SU-DHL-6 (cell line): ENCODE measurements around the gene RC3H2.

Source experiments
- H2AFZ ChIP-seq: fragments of 200-600 bp; sonication (generic); 2 replicates; pipeline ENCODE4 v1.6.1; 2014; ENCODE audit warnings: low read depth, mild to moderate bottlenecking, moderate library complexity, mixed read lengths, antibody characterized with exemption, low read length; ENCODE audit not compliant: severe bottlenecking
- H3F3A ChIP-seq: fragments of 200-600 bp; shearing (Covaris generic); 2 replicates; pipeline ENCODE4 v1.6.0; 2016; ENCODE audit warnings: antibody characterized with exemption, mild to moderate bottlenecking; ENCODE audit not compliant: insufficient read depth
- H3K27ac ChIP-seq: fragments of 200-600 bp; sonication (generic); 2 replicates; pipeline ENCODE4 v1.5.1; 2016; ENCODE audit warnings: low read depth, mild to moderate bottlenecking, low read length, moderate library complexity, mixed read lengths
- H3K27me3 ChIP-seq: fragments of 200-600 bp; sonication (generic), shearing (Covaris generic); 2 replicates; pipeline ENCODE4 v1.6.0; 2014; ENCODE audit warnings: mild to moderate bottlenecking, low read length
- H3K36me3 ChIP-seq: fragments of 200-600 bp; sonication (generic); 2 replicates; pipeline ENCODE4 v1.6.1; 2014; ENCODE audit warnings: mild to moderate bottlenecking, low read length, mixed read lengths
- H3K4me2 ChIP-seq: fragments of 300-600, 200-600 bp; shearing (Covaris generic), sonication (generic); 2 replicates; pipeline ENCODE4 v1.6.0; 2014; ENCODE audit warnings: low read length, low read depth, mild to moderate bottlenecking; ENCODE audit not compliant: poor library complexity, severe bottlenecking
- H3K4me3 ChIP-seq: fragments of 200-600 bp; sonication (generic); 2 replicates; pipeline ENCODE4 v1.5.1; 2014; ENCODE audit warnings: antibody characterized with exemption, low read length, mild to moderate bottlenecking, mixed read lengths; ENCODE audit not compliant: insufficient read depth, poor library complexity, severe bottlenecking
- H3K79me2 ChIP-seq: fragments of 200-600 bp; sonication (generic); 2 replicates; pipeline ENCODE4 v1.6.1; 2014; ENCODE audit warnings: mild to moderate bottlenecking, low read length, moderate library complexity; ENCODE audit not compliant: insufficient read depth
- H3K9ac ChIP-seq: fragments of 200-600 bp; sonication (generic); 2 replicates; pipeline ENCODE4 v1.7.0; 2014; ENCODE audit warnings: mild to moderate bottlenecking, low read length
- H3K9me2 ChIP-seq: fragments of 200-600 bp; sonication (generic); replicated peaks from 2 replicates; pipeline ENCODE4 v1.6.1; 2014; ENCODE audit warnings: low read length; ENCODE audit not compliant: insufficient read depth
- H3K9me3 ChIP-seq: fragments of 200-600 bp; sonication (generic); 2 replicates; pipeline ENCODE4 v1.6.1; 2014; ENCODE audit warnings: low read length, mixed read lengths; ENCODE audit not compliant: insufficient read depth
- H4K20me1 ChIP-seq: fragments of 200-600 bp; sonication (generic); 2 replicates; pipeline ENCODE4 v1.6.1; 2014; ENCODE audit warnings: low read depth, mild to moderate bottlenecking, antibody characterized with exemption, low read length, moderate library complexity, mixed read lengths
- CTCF ChIP-seq: fragments of 200-600 bp; sonication (generic); IDR thresholded peaks from one replicate; pipeline ENCODE4 v1.5.1; 2017; ENCODE audit warnings: antibody characterized with exemption, mild to moderate bottlenecking, low read length, moderate library complexity; ENCODE audit not compliant: insufficient read depth, poor library complexity, severe bottlenecking
- EZH2phosphoT487 ChIP-seq: fragments of 200-600 bp; sonication (generic), shearing (Covaris generic); conservative IDR thresholded peaks from 2 replicates; pipeline ENCODE4 v1.6.1; 2018; ENCODE audit warnings: mild to moderate bottlenecking, antibody characterized with exemption, low read length, moderate library complexity, mixed read lengths

RC3H2 gene

DNA sequence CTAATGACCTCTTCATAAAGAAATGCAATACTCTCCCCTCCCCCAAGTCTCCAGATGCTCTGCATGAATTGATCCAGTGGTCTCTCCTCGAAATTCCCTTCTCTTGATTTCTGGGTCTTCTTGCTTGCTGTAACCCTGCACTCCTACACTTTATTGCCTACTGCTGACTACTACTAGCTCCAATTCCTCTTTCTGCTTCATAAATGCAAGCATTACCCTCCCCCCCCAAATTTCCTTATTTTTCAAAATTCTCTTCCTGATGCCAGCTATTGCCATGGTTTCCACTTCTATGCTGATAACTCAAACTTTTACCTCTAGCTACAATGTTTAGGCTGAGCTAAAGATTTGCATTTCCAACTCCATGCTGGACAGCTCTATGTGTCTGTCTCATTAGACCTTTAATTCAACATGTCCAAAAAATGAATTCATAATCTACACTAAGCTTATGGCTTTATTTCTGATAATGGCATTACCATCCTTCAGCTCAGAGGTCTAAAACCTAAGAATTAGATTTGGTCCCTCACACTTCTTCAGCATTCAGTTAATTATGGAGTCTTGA, 24.7 kb upstream of the RC3H2 start:
- H3K9me2 ChIP-seq = no peaks in the 10 kb centered on the region
- no peaks in the 10 kb centered on the region for H4K20me1 ChIP-seq
- peaks cover 4% of the 10 kb centered on the region; the same call in 1 of the 2 replicates for H3F3A ChIP-seq
- no peak for TF ChIP-seq CTCF
- TF ChIP-seq EZH2phosphoT487 = no peak
- H3K27ac ChIP-seq = no peak overlapping the region
- H3K9me3 ChIP-seq = no peaks in the 10 kb centered on the region
- no peaks in the 10 kb centered on the region for H3K27me3 ChIP-seq
- no peak overlapping the region for H3K4me3 ChIP-seq
- no peak overlapping the region for H3K9ac ChIP-seq
- no peak overlapping the region for H2AFZ ChIP-seq
- no peaks in the 10 kb centered on the region for H3K36me3 ChIP-seq
- H3K4me2 ChIP-seq = peak overlapping the region; percentile 81
- peaks cover 70% of the 10 kb centered on the region for H3K79me2 ChIP-seq

GRCh38 chr9:122923947-122924346, 18.8 kb upstream of the RC3H2 start:
- H3K9me3 ChIP-seq = no peaks in the 10 kb centered on the region
- no peaks in the 10 kb centered on the region for H3K9me2 ChIP-seq
- H3K4me2 ChIP-seq = no peak overlapping the region
- no peaks in the 10 kb centered on the region for H4K20me1 ChIP-seq
- no peak overlapping the region for H3K27ac ChIP-seq
- no peak overlapping the region for H3K9ac ChIP-seq
- peaks cover 19% of the 10 kb centered on the region for H3K79me2 ChIP-seq
- H3F3A ChIP-seq = no peaks in the 10 kb centered on the region
- no peaks in the 10 kb centered on the region for H3K27me3 ChIP-seq
- no peaks in the 10 kb centered on the region for H3K36me3 ChIP-seq
- TF ChIP-seq EZH2phosphoT487 = no peak
- TF ChIP-seq CTCF = no peak
- no peak overlapping the region for H3K4me3 ChIP-seq
- no peak overlapping the region for H2AFZ ChIP-seq

GRCh38 chr9:122922713-122923112, 17.6 kb upstream of the RC3H2 start:
- no peak overlapping the region for H3K27ac ChIP-seq
- H4K20me1 ChIP-seq = no peaks in the 10 kb centered on the region
- no peaks in the 10 kb centered on the region for H3F3A ChIP-seq
- H3K27me3 ChIP-seq = no peaks in the 10 kb centered on the region
- no peak overlapping the region for H2AFZ ChIP-seq
- H3K4me3 ChIP-seq = no peak overlapping the region
- H3K9me2 ChIP-seq = no peaks in the 10 kb centered on the region
- H3K9ac ChIP-seq = no peak overlapping the region
- TF ChIP-seq EZH2phosphoT487 (no peak), CTCF (no peak)
- H3K4me2 ChIP-seq = no peak overlapping the region
- peaks cover 9% of the 10 kb centered on the region for H3K79me2 ChIP-seq
- no peaks in the 10 kb centered on the region for H3K9me3 ChIP-seq
- H3K36me3 ChIP-seq = no peaks in the 10 kb centered on the region
